Neural cell (in vitro differentiated cells): ENCODE data around the gene KLK13. TPM values are rescaled to one million over a fixed set of nuclear protein-coding genes. Genes with fewer than 3 reads are reported as not detected.

Source experiments
- H2AFZ ChIP-seq: fragments of 200-600, 300-800 bp; sonication (generic), shearing (Covaris generic); 2 replicates; pipeline ENCODE4 v1.6.0; 2014; ENCODE audit warnings: low read depth, mild to moderate bottlenecking, antibody characterized with exemption, low read length, moderate library complexity
- H3F3A ChIP-seq: fragments of 200-600 bp; shearing (Covaris generic); 2 replicates; pipeline ENCODE4 v1.6.1; 2016; ENCODE audit warnings: mild to moderate bottlenecking, moderate library complexity, mixed read lengths, antibody characterized with exemption, low read length; ENCODE audit not compliant: insufficient read depth, poor library complexity, severe bottlenecking
- H3K27ac ChIP-seq: fragments of 200-600, 300-800 bp; sonication (generic), shearing (Covaris generic); 2 replicates; pipeline ENCODE4 v1.5.1; 2014; ENCODE audit warnings: mild to moderate bottlenecking, low read length, moderate library complexity
- H3K27me3 ChIP-seq: fragments of 300-800, 200-600 bp; sonication (generic), shearing (Covaris generic); 2 replicates; pipeline ENCODE4 v1.6.0; 2014; ENCODE audit warnings: mild to moderate bottlenecking, low read depth, low read length, moderate library complexity; ENCODE audit not compliant: insufficient read depth
- H3K36me3 ChIP-seq: fragments of 300-800, 200-600 bp; sonication (generic), shearing (Covaris generic); 2 replicates; pipeline ENCODE4 v1.5.1; 2014; ENCODE audit warnings: mild to moderate bottlenecking, antibody characterized with exemption, low read length, moderate library complexity; ENCODE audit not compliant: insufficient read depth
- H3K4me2 ChIP-seq: fragments of 300-800, 200-600 bp; sonication (generic), shearing (Covaris generic); 2 replicates; pipeline ENCODE4 v1.6.0; 2014; ENCODE audit warnings: mild to moderate bottlenecking, low read length
- H3K4me3 ChIP-seq: fragments of 300-800, 200-600 bp; sonication (generic), shearing (Covaris generic); 2 replicates; pipeline ENCODE4 v1.5.1; 2014; ENCODE audit warnings: mild to moderate bottlenecking, low read length, moderate library complexity
- H3K79me2 ChIP-seq: fragments of 200-600 bp; shearing (Covaris generic); replicated peaks from 2 replicates; pipeline ENCODE4 v1.6.0; 2014; ENCODE audit warnings: mild to moderate bottlenecking, low read length, moderate library complexity; ENCODE audit not compliant: insufficient read depth
- H3K9ac ChIP-seq: fragments of 300-800, 200-600 bp; sonication (generic), shearing (Covaris generic); 2 replicates; pipeline ENCODE4 v1.6.1; 2016; ENCODE audit warnings: mild to moderate bottlenecking, low read length, mixed read lengths
- H3K9me2 ChIP-seq: fragments of 200-600 bp; shearing (Covaris generic); 2 replicates; pipeline ENCODE4 v1.6.1; 2016; ENCODE audit warnings: mild to moderate bottlenecking, low read length, mixed read lengths; ENCODE audit not compliant: insufficient read depth
- H3K9me3 ChIP-seq: fragments of 200-600, 300-800 bp; sonication (generic), shearing (Covaris generic); 2 replicates; pipeline ENCODE4 v1.6.1; 2016; ENCODE audit warnings: mild to moderate bottlenecking, mixed run types, low read length, moderate library complexity, mixed read lengths
- H4K20me1 ChIP-seq: fragments of 200-600 bp; shearing (Covaris generic); 2 replicates; pipeline ENCODE4 v1.6.1; 2016; ENCODE audit warnings: mild to moderate bottlenecking, mixed run types; ENCODE audit not compliant: insufficient read depth
- CTCF ChIP-seq: fragments of 450-650 bp; IDR thresholded peaks from 2 replicates; pipeline ENCODE4 v1.5.1; 2014; ENCODE audit warnings: antibody characterized with exemption, mild to moderate bottlenecking, moderate library complexity; ENCODE audit not compliant: poor library complexity, severe bottlenecking
- EP300 ChIP-seq: fragments of 450-650 bp; conservative IDR thresholded peaks from 2 replicates; pipeline ENCODE4 v1.6.1; 2014; ENCODE audit warnings: antibody characterized with exemption, mild to moderate bottlenecking, moderate library complexity; ENCODE audit not compliant: poor library complexity, severe bottlenecking
- EZH2 ChIP-seq: fragments of 200-600, 300-800 bp; shearing (Covaris generic), sonication (generic); IDR thresholded peaks from 2 replicates; pipeline ENCODE4 v1.6.1; 2014; ENCODE audit warnings: antibody characterized with exemption, low read length, borderline replicate concordance, mild to moderate bottlenecking; ENCODE audit not compliant: insufficient read depth, poor library complexity, severe bottlenecking
- MXI1 ChIP-seq: fragments of 450-650 bp; conservative IDR thresholded peaks from 2 replicates; pipeline ENCODE4 v1.6.1; 2014; ENCODE audit warnings: antibody characterized with exemption, mild to moderate bottlenecking; ENCODE audit not compliant: poor library complexity, severe bottlenecking
- POLR2AphosphoS5 ChIP-seq: IDR thresholded peaks from 2 replicates; pipeline ENCODE4 v1.6.1; 2012
- RAD21 ChIP-seq: fragments of 450-650 bp; conservative IDR thresholded peaks from 2 replicates; pipeline ENCODE4 v1.6.1; 2014; ENCODE audit warnings: antibody characterized with exemption, mild to moderate bottlenecking, moderate library complexity
- SMC3 ChIP-seq: fragments of 450-650 bp; conservative IDR thresholded peaks from 2 replicates; pipeline ENCODE4 v1.6.1; 2014; ENCODE audit warnings: antibody characterized with exemption, mild to moderate bottlenecking, moderate library complexity; ENCODE audit not compliant: poor library complexity
- TAF1 ChIP-seq: IDR thresholded peaks from 2 replicates; pipeline ENCODE4 v1.6.1; 2012; ENCODE audit warnings: low read depth
- polyA plus RNA-seq: library from polyadenylated mRNA; depleted of rRNA; stranded (reverse); fragments of >200 nt; gene quantifications from 2 replicates; pipeline ENCODE4 v1.2.3, GENCODE V29; 2014
- TF ChIP-seq, protein P1 (sequence below): IDR thresholded peaks from 2 replicates; pipeline ENCODE4 v1.6.1; 2012; ENCODE audit warnings: borderline replicate concordance

Gene KLK13
- polyA plus RNA-seq, 1 donor from 2014 or later = not detected

DNA sequence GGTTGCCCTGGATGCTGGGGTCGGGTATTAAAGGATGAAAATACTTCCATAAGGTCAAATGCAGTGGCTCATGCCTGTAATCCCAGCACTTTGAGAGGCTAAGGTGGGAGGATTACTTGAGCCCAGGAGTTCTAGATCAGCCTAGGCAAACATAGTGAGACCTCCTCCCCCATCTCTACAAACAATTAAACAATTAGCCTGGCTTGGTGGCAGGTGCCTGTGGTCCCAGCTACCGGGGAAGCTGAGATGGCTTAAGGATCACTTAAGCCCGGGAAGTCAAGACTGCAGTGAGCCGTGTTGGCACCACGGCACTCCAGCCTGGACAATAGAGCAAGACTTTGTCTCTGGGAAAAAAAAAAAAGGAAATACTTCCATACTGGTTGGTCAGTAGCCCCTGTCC is 40.0 kb downstream of the KLK13 start:
- no peak overlapping the region for H2AFZ ChIP-seq
- H3K36me3 ChIP-seq = no peaks in the 10 kb centered on the region
- H3K9ac ChIP-seq = no peak overlapping the region
- H3K27me3 ChIP-seq = peaks cover 6% of the 10 kb centered on the region
- no peak overlapping the region for H3K4me2 ChIP-seq
- H3K79me2 ChIP-seq = no peaks in the 10 kb centered on the region
- H3F3A ChIP-seq = no peaks in the 10 kb centered on the region
- no peaks in the 10 kb centered on the region for H3K9me2 ChIP-seq
- no peak overlapping the region for H3K27ac ChIP-seq
- no peaks in the 10 kb centered on the region for H3K9me3 ChIP-seq
- no peak overlapping the region for H3K4me3 ChIP-seq
- TF ChIP-seq EZH2 = no peak
- no peak for TF ChIP-seq TAF1
- no peak for TF ChIP-seq POLR2AphosphoS5
- no peak for TF ChIP-seq CTCF
- TF ChIP-seq, protein P1, sequence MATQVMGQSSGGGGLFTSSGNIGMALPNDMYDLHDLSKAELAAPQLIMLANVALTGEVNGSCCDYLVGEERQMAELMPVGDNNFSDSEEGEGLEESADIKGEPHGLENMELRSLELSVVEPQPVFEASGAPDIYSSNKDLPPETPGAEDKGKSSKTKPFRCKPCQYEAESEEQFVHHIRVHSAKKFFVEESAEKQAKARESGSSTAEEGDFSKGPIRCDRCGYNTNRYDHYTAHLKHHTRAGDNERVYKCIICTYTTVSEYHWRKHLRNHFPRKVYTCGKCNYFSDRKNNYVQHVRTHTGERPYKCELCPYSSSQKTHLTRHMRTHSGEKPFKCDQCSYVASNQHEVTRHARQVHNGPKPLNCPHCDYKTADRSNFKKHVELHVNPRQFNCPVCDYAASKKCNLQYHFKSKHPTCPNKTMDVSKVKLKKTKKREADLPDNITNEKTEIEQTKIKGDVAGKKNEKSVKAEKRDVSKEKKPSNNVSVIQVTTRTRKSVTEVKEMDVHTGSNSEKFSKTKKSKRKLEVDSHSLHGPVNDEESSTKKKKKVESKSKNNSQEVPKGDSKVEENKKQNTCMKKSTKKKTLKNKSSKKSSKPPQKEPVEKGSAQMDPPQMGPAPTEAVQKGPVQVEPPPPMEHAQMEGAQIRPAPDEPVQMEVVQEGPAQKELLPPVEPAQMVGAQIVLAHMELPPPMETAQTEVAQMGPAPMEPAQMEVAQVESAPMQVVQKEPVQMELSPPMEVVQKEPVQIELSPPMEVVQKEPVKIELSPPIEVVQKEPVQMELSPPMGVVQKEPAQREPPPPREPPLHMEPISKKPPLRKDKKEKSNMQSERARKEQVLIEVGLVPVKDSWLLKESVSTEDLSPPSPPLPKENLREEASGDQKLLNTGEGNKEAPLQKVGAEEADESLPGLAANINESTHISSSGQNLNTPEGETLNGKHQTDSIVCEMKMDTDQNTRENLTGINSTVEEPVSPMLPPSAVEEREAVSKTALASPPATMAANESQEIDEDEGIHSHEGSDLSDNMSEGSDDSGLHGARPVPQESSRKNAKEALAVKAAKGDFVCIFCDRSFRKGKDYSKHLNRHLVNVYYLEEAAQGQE = no peak
- no peak for TF ChIP-seq EP300
- TF ChIP-seq SMC3 = no peak
- TF ChIP-seq RAD21 = no peak
- no peak for TF ChIP-seq MXI1
- H4K20me1 ChIP-seq = no peaks in the 10 kb centered on the region

GRCh38 chr19:51023946-51024345 is 40.9 kb downstream of the KLK13 start:
- Histone ChIP-seq H3K4me2 (no peak overlapping the region), H3K27me3 (peaks cover 15% of the 10 kb centered on the region)
- TF ChIP-seq, protein P1 = no peak
- no peak for TF ChIP-seq MXI1
- TF ChIP-seq RAD21 = no peak
- TF ChIP-seq EZH2 = no peak

More at GRCh38 chr19:51023946-51024345, 40.9 kb downstream of the KLK13 start:
- Histone ChIP-seq H2AFZ (no peak overlapping the region), H3K4me3 (no peak overlapping the region), H3K79me2 (no peaks in the 10 kb centered on the region), H3K9me3 (no peaks in the 10 kb centered on the region), H3F3A (no peaks in the 10 kb centered on the region), H3K9me2 (no peaks in the 10 kb centered on the region), H3K36me3 (no peaks in the 10 kb centered on the region), H3K27ac (no peak overlapping the region), H3K9ac (no peak overlapping the region), H4K20me1 (no peaks in the 10 kb centered on the region)
